Stimulated activated CD4-positive, alpha-beta T cell treated with anti-CD3 and anti-CD28 coated beads, Interleukin-4, amount 100 ng/mL, for 1 hour (primary cell): ENCODE data around the gene CLIC4.
"Not testable (repeated sequence)": the region's sequence is repeated elsewhere in the genome, so short reads cannot be mapped to it uniquely, and the experiment has no call there.

ENCODE experiments used
- DNase-seq: peaks from one replicate; pipeline ENCODE4 v3.0.0-alpha.2; 2020

Gene CLIC4

GRCh38 chr1:24720152-24720551, 25.1 kb upstream of the CLIC4 start:
- DNase-seq: no peak

GRCh38 chr1:24721533-24721932, 23.7 kb upstream of the CLIC4 start:
- DNase-seq: no peak

- not testable (repeated sequence) for DNase-seq
Measured at GRCh38 chr1:24722073-24723035, 22.9 kb upstream of the CLIC4 start.

GRCh38 chr1:24724345-24725208, 20.7 kb upstream of the CLIC4 start:
- no peak for DNase-seq

- DNase-seq: no peak
Measured at GRCh38 chr1:24725209-24725651, 20.0 kb upstream of the CLIC4 start.

- no peak for DNase-seq
Measured at GRCh38 chr1:24726741-24727140, 18.5 kb upstream of the CLIC4 start.

GRCh38 chr1:24727501-24728216, 17.6 kb upstream of the CLIC4 start:
- no peak for DNase-seq

- DNase-seq: no peak
Measured at GRCh38 chr1:24728982-24729381, 16.3 kb upstream of the CLIC4 start.

- DNase-seq: no peak
Measured at GRCh38 chr1:24732186-24732885, 12.9 kb upstream of the CLIC4 start.

- DNase-seq: not testable (repeated sequence)
Measured at GRCh38 chr1:24733342-24733741, 11.9 kb upstream of the CLIC4 start.

GRCh38 chr1:24735156-24735508, 10.1 kb upstream of the CLIC4 start:
- no peak for DNase-seq

GRCh38 chr1:24735509-24736375, 9.5 kb upstream of the CLIC4 start:
- DNase-seq: no peak

- DNase-seq: no peak
Measured at GRCh38 chr1:24737368-24738117, 7.7 kb upstream of the CLIC4 start.

- no peak for DNase-seq
Measured at GRCh38 chr1:24739241-24739640, 6.0 kb upstream of the CLIC4 start.

- no peak for DNase-seq
Measured at GRCh38 chr1:24742090-24742938, 2.9 kb upstream of the CLIC4 start.

GRCh38 chr1:24743404-24744211, 1.6 kb upstream of the CLIC4 start:
- DNase-seq: no peak

- peak; percentile 32 for DNase-seq
Measured at GRCh38 chr1:24745711-24746413, 615 bp downstream of the CLIC4 start.
